BLaER1 treated with 17β-estradiol and CSF1 and Interleukin-3, amounts not matched to agents 10 nM and 100 nM (cell line): ENCODE data around the gene PTPRD.

ENCODE experiments used
- H3K27ac ChIP-seq, 11 experiments: shearing (Covaris generic); formaldehyde crosslinking; 2 replicates each; pipeline ENCODE4 v1.8.1; 2022
- H3K27me3 ChIP-seq, 11 experiments: shearing (Covaris generic); formaldehyde crosslinking; 2 replicates each; pipeline ENCODE4 v1.8.1; 2022
- H3K36me3 ChIP-seq, 11 experiments: shearing (Covaris generic); formaldehyde crosslinking; 2 replicates each; pipeline ENCODE4 v1.8.1; 2022
- H3K4me1 ChIP-seq, 10 experiments: shearing (Covaris generic); formaldehyde crosslinking; 2 replicates each; pipeline ENCODE4 v1.8.1; 2022
- H3K4me2 ChIP-seq, 11 experiments: shearing (Covaris generic); formaldehyde crosslinking; 2 replicates each; pipeline ENCODE4 v1.8.1; 2022
- H3K4me3 ChIP-seq, 10 experiments: shearing (Covaris generic); formaldehyde crosslinking; 2 replicates each; pipeline ENCODE4 v1.8.1; 2022
- H3K9ac ChIP-seq, 11 experiments: shearing (Covaris generic); formaldehyde crosslinking; 2 replicates each; pipeline ENCODE4 v1.8.1; 2022
- H3K9me3 ChIP-seq, 11 experiments: shearing (Covaris generic); formaldehyde crosslinking; replicated peaks in 1 of 11; 2 replicates each; pipeline ENCODE4 v1.8.1; 2022
- H4K20me1 ChIP-seq, 11 experiments: shearing (Covaris generic); formaldehyde crosslinking; 2 replicates each; pipeline ENCODE4 v1.8.1; 2022
- Cebpa-rat ChIP-seq, 11 experiments: shearing (Covaris generic); IDR thresholded peaks; 2 replicates each; pipeline ENCODE4 v1.8.1; 2022

PTPRD gene

GRCh38 chr9:8874482-8874881 lies 1738.3 kb downstream of the PTPRD start:
- Histone ChIP-seq H3K4me1 (no peaks in the 10 kb centered on the region), H3K9me3 (no peaks in the 10 kb centered on the region), H3K4me3 (no peak overlapping the region), H3K36me3 (no peaks in the 10 kb centered on the region), H3K4me2 (no peak overlapping the region), H3K27ac (no peak overlapping the region), H3K9ac (no peak overlapping the region), H3K27me3 (no peaks in the 10 kb centered on the region), H4K20me1 (no peaks in the 10 kb centered on the region)
- no peak for TF ChIP-seq Cebpa-rat (IDR thresholded peaks at IDR 0.05)

DNA sequence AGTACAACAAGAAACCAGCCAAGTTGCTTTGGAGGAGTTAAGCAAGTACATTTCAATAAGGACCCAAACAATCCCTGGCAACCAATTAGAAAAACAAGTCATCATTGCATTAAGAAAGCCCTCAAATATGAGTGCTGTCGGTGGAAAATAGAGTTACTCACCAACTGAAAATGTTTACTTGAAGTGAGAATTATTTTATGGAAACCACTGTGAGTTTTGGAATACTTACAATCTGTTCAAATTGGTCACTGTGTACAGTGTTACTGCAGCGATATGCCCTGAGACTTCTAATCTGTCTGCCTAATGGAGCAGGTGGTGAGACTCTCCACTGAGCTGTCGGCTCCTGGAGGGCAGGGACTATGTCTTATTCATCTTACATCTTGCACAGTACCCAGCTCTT lies 1740.0 kb downstream of the PTPRD start:
- Histone ChIP-seq H3K9me3 (no peaks in the 10 kb centered on the region), H3K9ac (no peak overlapping the region), H3K4me3 (no peak overlapping the region), H3K4me2 (no peak overlapping the region), H3K27ac (no peak overlapping the region), H3K4me1 (no peaks in the 10 kb centered on the region), H3K36me3 (no peaks in the 10 kb centered on the region), H4K20me1 (no peaks in the 10 kb centered on the region), H3K27me3 (no peaks in the 10 kb centered on the region)
- no peak for TF ChIP-seq Cebpa-rat (IDR thresholded peaks at IDR 0.05)

GRCh38 chr9:8871796-8872445 lies 1740.9 kb downstream of the PTPRD start:
- no peaks in the 10 kb centered on the region for H3K4me1 ChIP-seq
- no peaks in the 10 kb centered on the region for H4K20me1 ChIP-seq
- H3K27ac ChIP-seq = no peak overlapping the region
- no peaks in the 10 kb centered on the region for H3K27me3 ChIP-seq
- no peaks in the 10 kb centered on the region for H3K9me3 ChIP-seq
- no peak for TF ChIP-seq Cebpa-rat (IDR thresholded peaks at IDR 0.05)
- no peak overlapping the region for H3K4me3 ChIP-seq
- H3K9ac ChIP-seq = no peak overlapping the region
- H3K36me3 ChIP-seq = no peaks in the 10 kb centered on the region
- H3K4me2 ChIP-seq = no peak overlapping the region

- Histone ChIP-seq H4K20me1 (no peaks in the 10 kb centered on the region), H3K27ac (no peak overlapping the region), H3K36me3 (no peaks in the 10 kb centered on the region), H3K27me3 (no peaks in the 10 kb centered on the region), H3K4me1 (no peaks in the 10 kb centered on the region), H3K4me2 (no peak overlapping the region), H3K9me3 (no peaks in the 10 kb centered on the region), H3K9ac (no peak overlapping the region), H3K4me3 (no peak overlapping the region)
- TF ChIP-seq Cebpa-rat (IDR thresholded peaks at IDR 0.05) = no peak
Observed at GRCh38 chr9:8871396-8871795, 1741.4 kb downstream of the PTPRD start.

DNA sequence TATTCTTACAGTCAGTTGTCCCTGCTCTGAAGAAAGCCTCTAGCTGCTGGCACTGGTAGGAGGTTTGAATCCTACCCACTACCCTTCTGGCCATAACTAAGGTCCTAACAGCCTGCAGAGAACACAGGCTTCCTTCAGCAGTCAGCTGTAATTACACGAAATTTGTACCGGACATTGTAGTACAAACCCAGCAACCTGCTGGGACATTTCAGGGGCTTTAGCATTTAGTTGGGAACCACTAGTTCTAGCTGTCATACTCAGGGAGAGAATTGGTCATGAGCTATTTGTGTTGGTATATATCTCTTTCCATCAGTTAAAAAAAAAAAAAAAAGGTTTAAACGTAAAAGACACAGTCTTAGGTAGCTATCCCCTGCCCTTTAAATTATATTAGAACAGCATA lies 1743.0 kb downstream of the PTPRD start:
- Histone ChIP-seq H3K4me1 (no peaks in the 10 kb centered on the region), H3K4me3 (no peak overlapping the region), H3K9me3 (no peaks in the 10 kb centered on the region), H3K9ac (no peak overlapping the region), H4K20me1 (no peaks in the 10 kb centered on the region), H3K27ac (no peak overlapping the region), H3K27me3 (no peaks in the 10 kb centered on the region), H3K36me3 (no peaks in the 10 kb centered on the region), H3K4me2 (no peak overlapping the region)
- no peak for TF ChIP-seq Cebpa-rat (IDR thresholded peaks at IDR 0.05)

- Histone ChIP-seq H3K4me3 (no peak overlapping the region), H3K4me1 (no peaks in the 10 kb centered on the region), H3K4me2 (no peak overlapping the region), H3K9me3 (no peaks in the 10 kb centered on the region), H3K36me3 (no peaks in the 10 kb centered on the region), H3K9ac (no peak overlapping the region), H3K27ac (no peak overlapping the region), H4K20me1 (no peaks in the 10 kb centered on the region), H3K27me3 (no peaks in the 10 kb centered on the region)
- TF ChIP-seq Cebpa-rat (IDR thresholded peaks at IDR 0.05) = no peak
Observed at GRCh38 chr9:8868632-8869031, 1744.2 kb downstream of the PTPRD start.

GRCh38 chr9:8867148-8867547 lies 1745.7 kb downstream of the PTPRD start:
- H3K9ac ChIP-seq = no peak overlapping the region
- H3K36me3 ChIP-seq = no peaks in the 10 kb centered on the region
- H3K27me3 ChIP-seq = no peaks in the 10 kb centered on the region
- H4K20me1 ChIP-seq = no peaks in the 10 kb centered on the region
- H3K4me2 ChIP-seq = no peak overlapping the region
- no peaks in the 10 kb centered on the region for H3K4me1 ChIP-seq
- H3K27ac ChIP-seq = no peak overlapping the region
- no peaks in the 10 kb centered on the region for H3K9me3 ChIP-seq
- TF ChIP-seq Cebpa-rat (IDR thresholded peaks at IDR 0.05) = no peak
- no peak overlapping the region for H3K4me3 ChIP-seq

DNA sequence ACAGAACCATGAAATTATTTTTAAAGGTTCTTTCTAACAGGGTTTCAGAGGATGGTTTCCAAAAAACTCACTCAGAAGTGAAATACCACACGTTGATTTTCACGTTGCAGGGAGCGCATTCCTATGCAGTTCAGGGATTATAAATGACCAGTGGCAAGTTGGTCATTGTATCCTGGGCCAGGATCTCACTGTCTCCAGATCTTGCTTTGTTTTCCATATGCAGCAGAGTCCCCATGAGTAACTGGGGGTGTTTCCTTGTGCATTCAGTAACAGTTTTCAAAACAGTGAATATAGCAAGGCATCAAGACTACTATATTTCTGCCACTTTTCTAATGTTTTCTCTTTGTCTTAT lies 1748.3 kb downstream of the PTPRD start:
- TF ChIP-seq Cebpa-rat (IDR thresholded peaks at IDR 0.05) = no peak

DNA sequence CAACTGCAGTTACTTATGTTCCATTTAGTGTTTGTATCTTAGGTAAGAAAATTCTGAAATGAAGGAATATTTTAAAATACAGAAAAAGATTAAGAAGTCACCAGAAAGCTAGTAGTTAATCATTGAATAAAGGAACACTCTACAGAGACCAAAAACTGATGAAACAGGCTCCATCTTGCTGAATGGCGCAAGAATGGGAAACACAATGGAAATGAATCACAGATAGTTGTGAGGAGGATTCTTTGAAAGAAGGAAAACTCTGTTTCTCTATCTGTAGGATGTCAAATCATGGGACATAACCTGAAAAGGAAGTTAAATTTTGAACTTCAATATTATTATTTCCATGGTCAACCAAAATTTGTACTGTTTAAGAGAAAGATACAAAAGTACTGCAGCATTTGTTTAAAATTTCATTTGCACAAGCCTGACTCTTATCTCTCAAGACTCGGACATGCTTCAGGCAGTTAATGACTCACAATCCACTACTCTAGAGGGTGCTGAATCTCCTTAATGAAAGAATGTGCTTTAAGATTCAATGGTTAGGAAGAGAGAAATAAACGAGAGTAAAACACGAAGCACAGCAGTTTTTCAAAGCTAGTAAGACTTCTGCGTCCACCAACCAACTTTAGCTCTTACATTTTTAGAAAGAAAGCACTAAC lies 1748.8 kb downstream of the PTPRD start:
- Histone ChIP-seq H3K4me1 (no peaks in the 10 kb centered on the region), H3K9me3 (no peaks in the 10 kb centered on the region), H3K27ac (no peak overlapping the region), H3K27me3 (peaks cover 0 to 12% (median 0%) of the 10 kb centered on the region in 11 experiments; a peak in 3 of 22 replicates), H3K9ac (no peak overlapping the region), H3K4me3 (no peak overlapping the region), H3K36me3 (no peaks in the 10 kb centered on the region), H4K20me1 (no peaks in the 10 kb centered on the region), H3K4me2 (no peak overlapping the region)
- no peak for TF ChIP-seq Cebpa-rat (IDR thresholded peaks at IDR 0.05)

More for the DNA sequence above, 1748.3 kb downstream of the PTPRD start:
- H3K36me3 ChIP-seq = no peaks in the 10 kb centered on the region
- H4K20me1 ChIP-seq = no peaks in the 10 kb centered on the region
- H3K4me1 ChIP-seq = no peaks in the 10 kb centered on the region
- no peak overlapping the region for H3K27ac ChIP-seq
- H3K9me3 ChIP-seq = no peaks in the 10 kb centered on the region
- H3K9ac ChIP-seq = no peak overlapping the region
- H3K27me3 ChIP-seq = peaks cover 0 to 7% (median 0%) of the 10 kb centered on the region in 11 experiments; a peak in 3 of 22 replicates
- H3K4me3 ChIP-seq = no peak overlapping the region
- no peak overlapping the region for H3K4me2 ChIP-seq

DNA sequence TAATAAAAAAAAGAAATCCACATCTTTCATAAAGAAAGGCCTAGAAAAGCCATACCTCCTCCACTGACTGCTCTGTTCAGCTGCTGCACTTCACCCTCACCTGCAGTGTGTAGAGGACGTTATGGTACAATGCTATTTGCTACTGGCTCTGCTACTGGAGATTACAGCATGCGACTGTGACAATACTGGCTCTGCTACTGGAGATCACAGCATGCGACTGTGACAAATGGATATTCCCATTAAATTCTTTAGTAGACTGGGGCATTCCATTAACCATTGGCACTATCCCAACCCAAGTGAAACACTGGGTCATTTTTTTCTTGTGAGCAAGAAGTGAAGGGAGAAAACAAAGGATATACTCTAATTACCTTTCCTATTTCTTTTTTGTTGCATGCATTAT lies 1749.7 kb downstream of the PTPRD start:
- no peaks in the 10 kb centered on the region for H4K20me1 ChIP-seq
- no peak for TF ChIP-seq Cebpa-rat (IDR thresholded peaks at IDR 0.05)
- H3K36me3 ChIP-seq = no peaks in the 10 kb centered on the region
- peaks cover 0 to 21% (median 0%) of the 10 kb centered on the region in 11 experiments; a peak in 8 of 22 replicates for H3K27me3 ChIP-seq
- peaks cover 0 to 6% (median 2%) of the 10 kb centered on the region in 10 experiments; a peak in 2 of 20 replicates for H3K4me1 ChIP-seq
- no peak overlapping the region for H3K27ac ChIP-seq
- H3K9me3 ChIP-seq = no peaks in the 10 kb centered on the region
- H3K9ac ChIP-seq = no peak overlapping the region
- H3K4me2 ChIP-seq = no peak overlapping the region
- H3K4me3 ChIP-seq = no peak overlapping the region
